NCI-H1417 treated with DMSO at 0.1 percent for 48 hours (cell line): Measurements from ENCODE around the gene AFAP1.

Experiments used
- DNase-seq: peaks from one replicate; lab custom pipeline; 2025; lab: John Stamatoyannopoulos, UW

Gene AFAP1

GRCh38 chr4:7767966-7768365 is 171.7 kb downstream of the AFAP1 start:
- no peak for DNase-seq

- no peak for DNase-seq
Observed at GRCh38 chr4:7767526-7767925, 172.1 kb downstream of the AFAP1 start.

- DNase-seq, result no peak
Observed at GRCh38 chr4:7766661-7767345, 172.9 kb downstream of the AFAP1 start.

- no peak for DNase-seq
Observed at GRCh38 chr4:7766086-7766485, 173.6 kb downstream of the AFAP1 start.

- DNase-seq, result no peak
Observed at GRCh38 chr4:7765666-7766065, 174.0 kb downstream of the AFAP1 start.

GRCh38 chr4:7764466-7764865 is 175.2 kb downstream of the AFAP1 start:
- no peak for DNase-seq

- no peak for DNase-seq
Observed at GRCh38 chr4:7763788-7764187, 175.9 kb downstream of the AFAP1 start.

- DNase-seq, result no peak
Observed at GRCh38 chr4:7763106-7763505, 176.6 kb downstream of the AFAP1 start.

- DNase-seq, result no peak
Observed at GRCh38 chr4:7762376-7763030, 177.2 kb downstream of the AFAP1 start.

GRCh38 chr4:7761720-7762119 is 177.9 kb downstream of the AFAP1 start:
- no peak for DNase-seq

GRCh38 chr4:7761312-7761711 is 178.3 kb downstream of the AFAP1 start:
- no peak for DNase-seq

- DNase-seq, result no peak
Observed at GRCh38 chr4:7760706-7761105, 179.0 kb downstream of the AFAP1 start.

GRCh38 chr4:7760228-7760627 is 179.4 kb downstream of the AFAP1 start:
- DNase-seq, result no peak

GRCh38 chr4:7759635-7760034 is 180.0 kb downstream of the AFAP1 start:
- DNase-seq, result no peak

GRCh38 chr4:7759216-7759615 is 180.4 kb downstream of the AFAP1 start:
- no peak for DNase-seq

- no peak for DNase-seq
Observed at GRCh38 chr4:7758476-7758875, 181.2 kb downstream of the AFAP1 start.

GRCh38 chr4:7757501-7758471 is 181.9 kb downstream of the AFAP1 start:
- DNase-seq, result no peak

- no peak for DNase-seq
Observed at GRCh38 chr4:7756561-7757355, 182.9 kb downstream of the AFAP1 start.

GRCh38 chr4:7756071-7756470 is 183.6 kb downstream of the AFAP1 start:
- no peak for DNase-seq

- no peak for DNase-seq
Observed at GRCh38 chr4:7755561-7755960, 184.1 kb downstream of the AFAP1 start.

- DNase-seq, result no peak
Observed at GRCh38 chr4:7754565-7755262, 184.9 kb downstream of the AFAP1 start.
